Loucy (cell line): ENCODE results near the gene GLMP.

ENCODE experiments used
- H2AFZ ChIP-seq: fragments of 200-600 bp; sonication (generic); 2 replicates; pipeline ENCODE4 v1.6.0; 2016; ENCODE audit warnings: antibody characterized with exemption, mild to moderate bottlenecking, low read length, moderate library complexity
- H3F3A ChIP-seq: fragments of 200-600 bp; 2 replicates; pipeline ENCODE4 v1.6.0; 2016; ENCODE audit warnings: antibody characterized with exemption, low read depth, mild to moderate bottlenecking
- H3K27me3 ChIP-seq: fragments of 200-600 bp; sonication (generic); 2 replicates; pipeline ENCODE4 v1.6.1; 2014; ENCODE audit warnings: low read length, mild to moderate bottlenecking; ENCODE audit not compliant: insufficient read depth, poor library complexity, severe bottlenecking
- H3K36me3 ChIP-seq: fragments of 200-600 bp; sonication (generic); 2 replicates; pipeline ENCODE4 v1.6.1; 2016; ENCODE audit warnings: low read length; ENCODE audit not compliant: insufficient read depth
- H3K4me1 ChIP-seq: fragments of 200-600 bp; sonication (generic); 2 replicates; pipeline ENCODE4 v1.5.1; 2014; ENCODE audit warnings: low read length, mild to moderate bottlenecking; ENCODE audit not compliant: insufficient read depth, poor library complexity, severe bottlenecking
- H3K4me2 ChIP-seq: fragments of 200-600 bp; sonication (generic); 2 replicates; pipeline ENCODE4 v1.6.0; 2014; ENCODE audit warnings: antibody characterized with exemption, low read length, low read depth, mild to moderate bottlenecking; ENCODE audit not compliant: poor library complexity, severe bottlenecking
- H3K4me3 ChIP-seq: fragments of 200-600 bp; sonication (generic); 2 replicates; pipeline ENCODE4 v1.5.1; 2014; ENCODE audit warnings: low read length, mild to moderate bottlenecking, mixed read lengths; ENCODE audit not compliant: poor library complexity, severe bottlenecking
- H3K79me2 ChIP-seq: fragments of 200-600 bp; sonication (generic); 2 replicates; pipeline ENCODE4 v1.6.1; 2014; ENCODE audit warnings: low read length; ENCODE audit not compliant: insufficient read depth
- H3K9ac ChIP-seq: fragments of 200-600 bp; sonication (generic); 2 replicates; pipeline ENCODE4 v1.6.0; 2014; ENCODE audit warnings: mild to moderate bottlenecking, low read depth, low read length, moderate library complexity; ENCODE audit not compliant: poor library complexity, severe bottlenecking
- H3K9me2 ChIP-seq: fragments of 200-600 bp; sonication (generic); replicated peaks from 2 replicates; pipeline ENCODE4 v1.6.1; 2016; ENCODE audit warnings: low read depth, low read length, mixed read lengths
- H3K9me3 ChIP-seq: fragments of 200-600 bp; sonication (generic); 2 replicates; pipeline ENCODE4 v1.6.1; 2014; ENCODE audit warnings: mild to moderate bottlenecking, antibody characterized with exemption, low read length, low read depth; ENCODE audit not compliant: insufficient read depth
- H4K20me1 ChIP-seq: fragments of 200-600 bp; sonication (generic); 2 replicates; pipeline ENCODE4 v1.6.0; 2014; ENCODE audit warnings: antibody characterized with exemption, low read length, mild to moderate bottlenecking; ENCODE audit not compliant: insufficient read depth, poor library complexity, severe bottlenecking
- EZH2phosphoT487 ChIP-seq: fragments of 200-600 bp; IDR thresholded peaks from 2 replicates; pipeline ENCODE4 v1.6.1; 2018; ENCODE audit warnings: antibody characterized with exemption, mild to moderate bottlenecking, moderate library complexity, borderline replicate concordance
- TF ChIP-seq, protein P1 (sequence below): fragments of 200-600 bp; sonication (generic); conservative IDR thresholded peaks from 2 replicates; pipeline ENCODE4 v1.5.1; 2014; ENCODE audit warnings: mild to moderate bottlenecking, antibody characterized with exemption, low read length

GLMP gene

DNA sequence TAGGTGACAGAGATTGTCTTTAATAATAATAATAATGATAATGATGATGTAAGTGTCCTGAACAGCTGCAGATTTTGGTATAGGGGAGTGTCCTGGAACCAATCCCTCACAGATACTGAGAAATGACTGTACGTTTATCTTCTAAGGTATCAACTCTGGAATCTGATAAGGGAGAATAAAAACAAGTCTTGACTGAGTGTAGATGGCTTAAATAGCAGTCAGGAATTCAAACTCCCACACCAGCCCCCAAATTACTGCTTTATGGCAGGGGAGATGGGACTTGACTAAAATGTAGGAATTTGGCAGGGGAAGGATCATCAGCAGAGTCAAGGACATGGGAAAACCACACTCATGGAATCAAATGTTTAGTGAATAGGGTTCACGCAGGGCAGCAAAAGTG lies 9.7 kb upstream of the GLMP start:
- Histone ChIP-seq H3F3A (no peaks in the 10 kb centered on the region), H4K20me1 (no peaks in the 10 kb centered on the region), H3K9me3 (no peaks in the 10 kb centered on the region), H3K4me1 (no peaks in the 10 kb centered on the region), H3K9ac (no peak overlapping the region), H3K4me2 (no peak overlapping the region), H3K27me3 (no peaks in the 10 kb centered on the region), H3K79me2 (no peaks in the 10 kb centered on the region), H3K9me2 (no peaks in the 10 kb centered on the region), H3K4me3 (no peak overlapping the region), H3K36me3 (peaks cover 30% of the 10 kb centered on the region; the same call in 1 of the 2 replicates), H2AFZ (no peak overlapping the region)
- TF ChIP-seq, protein P1, sequence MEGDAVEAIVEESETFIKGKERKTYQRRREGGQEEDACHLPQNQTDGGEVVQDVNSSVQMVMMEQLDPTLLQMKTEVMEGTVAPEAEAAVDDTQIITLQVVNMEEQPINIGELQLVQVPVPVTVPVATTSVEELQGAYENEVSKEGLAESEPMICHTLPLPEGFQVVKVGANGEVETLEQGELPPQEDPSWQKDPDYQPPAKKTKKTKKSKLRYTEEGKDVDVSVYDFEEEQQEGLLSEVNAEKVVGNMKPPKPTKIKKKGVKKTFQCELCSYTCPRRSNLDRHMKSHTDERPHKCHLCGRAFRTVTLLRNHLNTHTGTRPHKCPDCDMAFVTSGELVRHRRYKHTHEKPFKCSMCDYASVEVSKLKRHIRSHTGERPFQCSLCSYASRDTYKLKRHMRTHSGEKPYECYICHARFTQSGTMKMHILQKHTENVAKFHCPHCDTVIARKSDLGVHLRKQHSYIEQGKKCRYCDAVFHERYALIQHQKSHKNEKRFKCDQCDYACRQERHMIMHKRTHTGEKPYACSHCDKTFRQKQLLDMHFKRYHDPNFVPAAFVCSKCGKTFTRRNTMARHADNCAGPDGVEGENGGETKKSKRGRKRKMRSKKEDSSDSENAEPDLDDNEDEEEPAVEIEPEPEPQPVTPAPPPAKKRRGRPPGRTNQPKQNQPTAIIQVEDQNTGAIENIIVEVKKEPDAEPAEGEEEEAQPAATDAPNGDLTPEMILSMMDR: no peak
- no peak for TF ChIP-seq EZH2phosphoT487

DNA sequence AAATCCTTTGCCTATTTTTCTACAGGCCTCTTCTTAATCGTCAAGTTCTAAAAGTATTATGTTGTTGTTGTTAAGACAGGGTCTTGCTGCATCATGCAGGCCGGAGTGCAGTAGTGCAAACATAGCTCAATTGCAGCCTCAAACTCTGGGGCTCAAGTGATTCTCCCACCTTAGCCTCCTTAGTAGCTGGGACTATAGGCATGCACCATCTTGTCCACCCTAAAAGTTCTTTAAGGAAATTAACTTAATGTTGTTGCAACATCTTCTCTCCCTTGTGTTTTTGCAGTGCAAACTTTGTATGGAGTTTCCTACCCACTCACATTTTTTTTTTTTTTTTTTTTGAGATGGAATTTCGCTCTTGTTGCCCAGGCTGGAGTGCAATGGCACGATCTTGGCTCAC lies 7.8 kb upstream of the GLMP start:
- Histone ChIP-seq H3K9me2 (no peaks in the 10 kb centered on the region), H3K4me2 (no peak overlapping the region), H3K36me3 (peaks cover 11% of the 10 kb centered on the region; the same call in 1 of the 2 replicates), H3K9ac (no peak overlapping the region), H3K4me1 (no peaks in the 10 kb centered on the region), H3K4me3 (no peak overlapping the region), H3K9me3 (no peaks in the 10 kb centered on the region), H3F3A (no peaks in the 10 kb centered on the region), H3K79me2 (no peaks in the 10 kb centered on the region), H4K20me1 (no peaks in the 10 kb centered on the region), H2AFZ (no peak overlapping the region), H3K27me3 (no peaks in the 10 kb centered on the region)
- TF ChIP-seq, protein P1: no peak
- TF ChIP-seq EZH2phosphoT487: no peak

DNA sequence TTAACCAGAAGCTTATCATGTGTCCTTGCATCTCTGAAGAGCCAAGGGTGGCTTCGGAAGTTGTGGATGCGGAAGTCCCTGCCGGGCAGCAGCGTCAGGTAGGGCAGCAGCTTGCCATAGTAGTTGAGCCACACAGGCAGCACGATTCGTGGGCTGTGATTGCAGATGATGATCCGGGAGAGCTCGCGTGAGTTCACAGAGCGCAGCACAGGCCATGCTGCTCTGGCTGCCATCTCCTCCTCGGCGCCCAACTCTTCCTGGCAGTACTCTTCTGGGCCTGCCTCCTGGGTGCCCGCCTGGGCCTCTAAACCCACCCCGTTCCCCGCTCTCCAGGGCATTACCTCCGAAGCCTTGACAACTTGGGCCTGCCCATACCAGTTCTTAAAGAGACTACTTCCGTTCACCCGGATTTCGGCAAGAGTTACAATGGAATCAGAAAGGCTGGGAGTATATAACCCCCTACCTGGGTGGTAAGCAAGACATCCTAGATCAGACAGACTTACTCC lies 3.4 kb upstream of the GLMP start, which contains the start of gene VHLL:
Gene VHLL, minus strand, starts transcription at position 456 of the 506 bp plus-strand sequence. Its CDS starts 118 bp downstream, at position 338.
- Histone ChIP-seq H3K4me2 (no peak within 1 kb of the TSS), H3K27me3 (no peaks in the 10 kb centered on the region), H3K9me2 (no peaks in the 10 kb centered on the region), H4K20me1 (no peaks in the 10 kb centered on the region), H3K9ac (no peak within 1 kb of the TSS), H3K36me3 (no peaks in the 10 kb centered on the region), H2AFZ (no peak within 1 kb of the TSS), H3K9me3 (no peaks in the 10 kb centered on the region), H3K79me2 (0 out of 2 replicates have a peak, but pooled peaks cover 4% of the 10 kb centered on the region), H3F3A (no peaks in the 10 kb centered on the region), H3K4me3 (no peak within 1 kb of the TSS), H3K4me1 (peaks cover 8% of the 10 kb centered on the region)
- TF ChIP-seq, protein P1: no peak
- no peak for TF ChIP-seq EZH2phosphoT487
